Right atrium auricular region (tissue), 2 donors: Measurements from ENCODE around the gene DHRS13. TPM values are rescaled to one million over a fixed set of nuclear protein-coding genes. Genes with fewer than 3 reads are reported as not detected.
A peak's percentile ranks its signal among the peaks of the same experiment; 100 is the strongest.

Source experiments
- DNase-seq: peaks from one replicate; pipeline ENCODE4 v3.0.0-alpha.2; 2019; ENCODE audit warnings: low spot score
- H3K27ac ChIP-seq, 2 donors: fragments of 200-600 bp; sonication (generic); 1 replicate in 1 of 2; 2 replicates in 1 of 2; pipeline ENCODE4 v1.5.1; 2016 to 2019
- H3K27me3 ChIP-seq, 2 donors: fragments of 200-600 bp; sonication (generic); one replicate each; pipeline versions ENCODE4 v1.5.1 to v1.6.0; 2017 to 2019
- H3K36me3 ChIP-seq: fragments of 200-600 bp; sonication (generic); one replicate; pipeline ENCODE4 v1.5.1; 2016
- H3K4me1 ChIP-seq, 2 donors: fragments of 200-600 bp; sonication (generic); one replicate each; pipeline versions ENCODE4 v1.5.1 to v1.6.0; 2017 to 2019
- H3K4me3 ChIP-seq, 2 donors: fragments of 200-600 bp; sonication (generic); 1 replicate in 1 of 2; 2 replicates in 1 of 2; pipeline ENCODE4 v1.5.1; 2017 to 2019; ENCODE audit warnings: mild to moderate bottlenecking in 1 of 2, moderate library complexity in 1 of 2
- H3K9me3 ChIP-seq, 2 donors: fragments of 200-600 bp; sonication (generic); one replicate each; pipeline ENCODE4 v1.5.1; 2019
- total RNA-seq, 2 donors: library from RNA; depleted of rRNA; stranded (reverse); fragments of >200 nt; gene quantifications; one replicate each; pipeline ENCODE4 v1.1.0, GENCODE V29; 2016
- TF ChIP-seq, protein P1 (sequence below), 2 donors: fragments of 200-600 bp; sonication (generic); IDR thresholded peaks; one replicate each; pipeline ENCODE4 v1.5.1; 2019; ENCODE audit warnings: antibody characterized with exemption in 2 of 2

Gene DHRS13
- total RNA-seq, 2 donors from 2014 or later, result 2.5 to 3.9 TPM

DNA sequence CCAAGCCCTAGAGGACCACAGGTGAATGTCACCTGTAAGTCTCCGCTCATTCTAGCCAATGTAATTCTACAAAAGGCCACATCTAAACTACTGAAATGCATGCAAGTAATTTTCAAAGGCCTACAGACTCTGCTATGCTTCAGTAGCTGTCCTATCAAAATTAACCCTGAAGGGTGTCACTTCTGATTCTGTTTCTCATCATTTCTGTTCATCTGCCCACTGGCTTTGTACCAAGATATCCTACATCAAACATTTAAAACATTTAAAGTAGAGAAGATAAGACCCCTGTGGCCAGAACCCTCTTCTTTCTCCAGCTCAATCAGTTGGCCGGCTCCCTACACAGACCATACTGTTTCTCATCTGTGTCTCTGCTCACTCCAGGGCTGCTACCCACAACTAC, 26.9 kb upstream of the DHRS13 start:
- TF ChIP-seq, protein P1, sequence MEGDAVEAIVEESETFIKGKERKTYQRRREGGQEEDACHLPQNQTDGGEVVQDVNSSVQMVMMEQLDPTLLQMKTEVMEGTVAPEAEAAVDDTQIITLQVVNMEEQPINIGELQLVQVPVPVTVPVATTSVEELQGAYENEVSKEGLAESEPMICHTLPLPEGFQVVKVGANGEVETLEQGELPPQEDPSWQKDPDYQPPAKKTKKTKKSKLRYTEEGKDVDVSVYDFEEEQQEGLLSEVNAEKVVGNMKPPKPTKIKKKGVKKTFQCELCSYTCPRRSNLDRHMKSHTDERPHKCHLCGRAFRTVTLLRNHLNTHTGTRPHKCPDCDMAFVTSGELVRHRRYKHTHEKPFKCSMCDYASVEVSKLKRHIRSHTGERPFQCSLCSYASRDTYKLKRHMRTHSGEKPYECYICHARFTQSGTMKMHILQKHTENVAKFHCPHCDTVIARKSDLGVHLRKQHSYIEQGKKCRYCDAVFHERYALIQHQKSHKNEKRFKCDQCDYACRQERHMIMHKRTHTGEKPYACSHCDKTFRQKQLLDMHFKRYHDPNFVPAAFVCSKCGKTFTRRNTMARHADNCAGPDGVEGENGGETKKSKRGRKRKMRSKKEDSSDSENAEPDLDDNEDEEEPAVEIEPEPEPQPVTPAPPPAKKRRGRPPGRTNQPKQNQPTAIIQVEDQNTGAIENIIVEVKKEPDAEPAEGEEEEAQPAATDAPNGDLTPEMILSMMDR (IDR thresholded peaks at IDR 0.05), result no peak
- Histone ChIP-seq H3K27me3 (no peaks in the 10 kb centered on the region), H3K4me1 (peaks cover 0 to 26% of the 10 kb centered on the region in 2 donors), H3K36me3 (peaks cover 12% of the 10 kb centered on the region), H3K27ac (no peak overlapping the region), H3K4me3 (no peak overlapping the region), H3K9me3 (peaks cover 0 to 6% of the 10 kb centered on the region in 2 donors)
- DNase-seq, result no peak

DNA sequence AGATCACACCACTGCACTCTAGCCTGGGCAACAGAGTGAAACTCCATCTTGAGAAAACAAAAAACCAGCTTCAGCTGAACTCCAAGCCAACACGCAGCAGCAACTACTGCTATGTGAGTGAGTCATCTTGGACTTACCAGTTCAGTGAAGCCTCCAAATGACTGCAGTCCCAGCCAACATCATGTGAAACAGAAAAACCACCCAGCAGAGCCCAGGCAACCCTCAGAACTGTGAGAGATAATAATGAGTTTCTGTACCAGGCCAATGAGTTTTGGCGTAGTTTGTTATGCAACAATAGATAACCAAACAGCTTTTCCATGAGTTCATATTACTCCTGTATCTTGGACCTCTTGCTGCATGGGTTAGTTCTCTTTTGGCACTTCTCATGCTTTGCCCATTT, 25.2 kb upstream of the DHRS13 start:
- H3K9me3 ChIP-seq, result peaks cover 0 to 6% of the 10 kb centered on the region in 2 donors
- H3K27ac ChIP-seq, result no peak overlapping the region
- TF ChIP-seq, protein P1 (IDR thresholded peaks at IDR 0.05), result no peak
- no peak for DNase-seq
- H3K36me3 ChIP-seq, result peaks cover 23% of the 10 kb centered on the region
- peaks cover 0 to 26% of the 10 kb centered on the region in 2 donors for H3K4me1 ChIP-seq
- H3K4me3 ChIP-seq, result no peak overlapping the region
- no peaks in the 10 kb centered on the region for H3K27me3 ChIP-seq

- Histone ChIP-seq H3K36me3 (peaks cover 36% of the 10 kb centered on the region), H3K27ac (peak overlapping the region in 1 of 2 donors; percentile 27), H3K4me1 (peaks cover 0 to 26% of the 10 kb centered on the region in 2 donors), H3K27me3 (no peaks in the 10 kb centered on the region), H3K4me3 (no peak overlapping the region), H3K9me3 (peaks cover 0 to 6% of the 10 kb centered on the region in 2 donors)
- TF ChIP-seq, protein P1 (IDR thresholded peaks at IDR 0.05), result no peak
- DNase-seq, result no peak
These were observed 23.9 kb upstream of the DHRS13 start for GRCh38 chr17:28926786-28927185.

DNA sequence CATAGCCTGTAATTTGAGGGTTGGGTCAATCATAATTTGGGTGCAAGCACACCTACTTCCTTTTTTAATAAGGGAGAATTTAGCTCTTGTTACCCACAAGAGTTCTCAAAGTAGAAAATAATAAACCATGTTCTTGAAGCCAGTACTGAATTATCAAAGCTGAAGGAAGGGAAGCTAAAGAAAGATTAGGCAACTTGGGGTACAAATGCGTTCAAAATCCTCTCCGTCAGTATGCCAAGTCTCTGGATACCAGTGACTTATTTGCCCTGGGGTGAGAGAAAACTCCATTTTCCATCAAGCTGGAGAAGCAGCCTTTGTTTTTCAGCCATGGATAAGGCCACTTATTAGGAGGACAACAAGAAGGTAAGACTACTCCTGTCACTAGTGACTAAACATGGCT, 23.5 kb upstream of the DHRS13 start:
- Histone ChIP-seq H3K4me1 (peaks cover 0 to 26% of the 10 kb centered on the region in 2 donors), H3K36me3 (peaks cover 40% of the 10 kb centered on the region)
- TF ChIP-seq, protein P1 (IDR thresholded peaks at IDR 0.05), result no peak

GRCh38 chr17:28925912-28926365, 23.1 kb upstream of the DHRS13 start:
- no peak for DNase-seq
- Histone ChIP-seq H3K36me3 (peaks cover 44% of the 10 kb centered on the region), H3K9me3 (peaks cover 0 to 6% of the 10 kb centered on the region in 2 donors), H3K4me1 (peaks cover 0 to 26% of the 10 kb centered on the region in 2 donors), H3K27me3 (no peaks in the 10 kb centered on the region), H3K4me3 (no peak overlapping the region), H3K27ac (no peak overlapping the region)
- TF ChIP-seq, protein P1 (IDR thresholded peaks at IDR 0.05), result no peak

More for the DNA sequence above, 23.5 kb upstream of the DHRS13 start:
- H3K4me3 ChIP-seq, result no peak overlapping the region
- no peaks in the 10 kb centered on the region for H3K27me3 ChIP-seq
- DNase-seq, result no peak
- H3K9me3 ChIP-seq, result peaks cover 0 to 6% of the 10 kb centered on the region in 2 donors
- peak overlapping the region in 1 of 2 donors; percentile 27 for H3K27ac ChIP-seq

GRCh38 chr17:28920201-28920600, 17.3 kb upstream of the DHRS13 start:
- no peak for DNase-seq
- TF ChIP-seq, protein P1 (IDR thresholded peaks at IDR 0.05), result no peak
- H3K36me3 ChIP-seq, result peaks cover 90% of the 10 kb centered on the region

More at GRCh38 chr17:28920201-28920600, 17.3 kb upstream of the DHRS13 start:
- no peaks in the 10 kb centered on the region for H3K27me3 ChIP-seq
- H3K4me1 ChIP-seq, result no peaks in the 10 kb centered on the region
- H3K9me3 ChIP-seq, result no peaks in the 10 kb centered on the region
- no peak overlapping the region for H3K27ac ChIP-seq
- H3K4me3 ChIP-seq, result no peak overlapping the region
